SK-N-SH (cell line): ENCODE measurements around the gene TRPM1. TPM values are rescaled to one million over a fixed set of nuclear protein-coding genes. Genes with fewer than 3 reads are reported as not detected.

Experiments used
- CTCF ChIA-PET: fragments of 300-600, 350-600 bp; formaldehyde crosslinking; extraction: SDS; loops from one replicate; lab custom pipeline; 2021; lab: Yijun Ruan, JAX
- POLR2A ChIA-PET: fragments of 350-600 bp; sonication (Branson Sonifier 250); formaldehyde crosslinking; extraction: SDS; loops from one replicate; lab custom pipeline; 2020; ENCODE audit warnings: antibody characterized with exemption, inconsistent platforms; lab: Yijun Ruan, JAX
- DNase-seq: peaks from one replicate; pipeline ENCODE4 v3.0.0; 2012
- H2AFZ ChIP-seq: fragments of 200-600 bp; sonication (generic); 2 replicates; pipeline ENCODE4 v1.8.1; 2016; ENCODE audit warnings: antibody characterized with exemption, mild to moderate bottlenecking, low read depth
- H3F3A ChIP-seq: fragments of 200-600 bp; sonication (generic); replicated peaks from 2 replicates; pipeline ENCODE3; 2016; ENCODE audit warnings: antibody characterized with exemption, mild to moderate bottlenecking; ENCODE audit not compliant: insufficient read depth
- H3K27ac ChIP-seq, 2 experiments: fragments of 200-500 bp in 1 of 2; fragments of 200-600 bp in 1 of 2; sonication (Bioruptor generic) in 1 of 2; sonication (generic), shearing (Covaris generic) in 1 of 2; 2 replicates each; pipeline versions ENCODE4 v1.5.1 to v1.6.1; 2014 to 2016; ENCODE audit warnings: low read depth in 2 of 2, inconsistent platforms in 1 of 2, low read length in 1 of 2, mild to moderate bottlenecking in 1 of 2, mixed read lengths in 1 of 2
- H3K27me3 ChIP-seq: fragments of 200-600 bp; sonication (generic), shearing (Covaris generic); 2 replicates; pipeline ENCODE4 v1.6.1; 2016; ENCODE audit warnings: mixed run types; ENCODE audit not compliant: insufficient read depth
- H3K36me3 ChIP-seq, 2 experiments: fragments of 200-500 bp in 1 of 2; fragments of 200-600 bp in 1 of 2; sonication (Bioruptor generic) in 1 of 2; sonication (generic) in 1 of 2; replicated peaks in 1 of 2; 2 replicates each; pipeline versions ENCODE3 to v1.5.1; 2014 to 2016; ENCODE audit warnings: low read length in 1 of 2, mild to moderate bottlenecking in 1 of 2; ENCODE audit not compliant: insufficient read depth in 2 of 2, control insufficient read depth in 1 of 2
- H3K4me1 ChIP-seq, 2 experiments: fragments of 200-500 bp in 1 of 2; fragments of 200-600 bp in 1 of 2; sonication (Bioruptor generic) in 1 of 2; sonication (generic), shearing (Covaris generic) in 1 of 2; 2 replicates each; pipeline versions ENCODE4 v1.5.1 to v1.6.1; 2014 to 2016; ENCODE audit warnings: low read depth in 1 of 2, low read length in 1 of 2, mixed run types in 1 of 2; ENCODE audit not compliant: insufficient read depth in 2 of 2, control insufficient read depth in 1 of 2
- H3K4me2 ChIP-seq: fragments of 200-600 bp; sonication (generic), shearing (Covaris generic); 2 replicates; pipeline ENCODE4 v1.6.1; 2017; ENCODE audit warnings: mixed run types
- H3K4me3 ChIP-seq, 2 experiments: fragments of 200-500 bp in 1 of 2; fragments of 200-600 bp in 1 of 2; sonication (Bioruptor generic) in 1 of 2; sonication (generic), shearing (Covaris generic) in 1 of 2; 2 replicates each; pipeline versions ENCODE4 v1.5.1 to v1.8.1; 2014 to 2016; ENCODE audit warnings: low read depth in 2 of 2, inconsistent platforms in 1 of 2, low read length in 1 of 2, mild to moderate bottlenecking in 1 of 2, mixed read lengths in 1 of 2, moderate library complexity in 1 of 2
- H3K79me2 ChIP-seq: fragments of 200-600 bp; sonication (generic); 2 replicates; pipeline ENCODE4 v1.8.1; 2017; ENCODE audit warnings: mild to moderate bottlenecking; ENCODE audit not compliant: insufficient read depth
- H3K9ac ChIP-seq: fragments of 200-600 bp; sonication (generic); 2 replicates; pipeline ENCODE4 v1.6.1; 2017; ENCODE audit warnings: mixed run types
- H3K9me2 ChIP-seq: fragments of 200-600 bp; sonication (generic); 2 replicates; pipeline ENCODE4 v1.6.1; 2017; ENCODE audit warnings: mixed run types
- H3K9me3 ChIP-seq: fragments of 200-600 bp; sonication (generic); 2 replicates; pipeline ENCODE4 v1.6.1; 2017; ENCODE audit warnings: mixed run types, mild to moderate bottlenecking, moderate library complexity
- H4K20me1 ChIP-seq: fragments of 200-600 bp; sonication (generic); 2 replicates; pipeline ENCODE4 v1.6.1; 2017; ENCODE audit warnings: mild to moderate bottlenecking, mixed run types; ENCODE audit not compliant: insufficient read depth
- EP300 ChIP-seq, 2 experiments: IDR thresholded peaks; 2 replicates each; pipeline versions ENCODE4 v1.4.0 to v1.6.1; 2012; ENCODE audit warnings: borderline replicate concordance in 1 of 2, low read depth in 1 of 2, low read length in 1 of 2
- EZH2phosphoT487 ChIP-seq: fragments of 200-600 bp; sonication (generic); IDR thresholded peaks from 2 replicates; pipeline ENCODE4 v1.6.1; 2017; ENCODE audit warnings: low read depth, mixed run types, mild to moderate bottlenecking, antibody characterized with exemption, moderate library complexity, borderline replicate concordance
- FOXM1 ChIP-seq: IDR thresholded peaks from 2 replicates; pipeline ENCODE4 v1.4.0; 2012; ENCODE audit warnings: low read depth, mild to moderate bottlenecking
- GABPA ChIP-seq: IDR thresholded peaks from 2 replicates; pipeline ENCODE4 v1.4.0; 2012; ENCODE audit warnings: low read depth, mild to moderate bottlenecking
- MAX ChIP-seq: IDR thresholded peaks from 2 replicates; pipeline ENCODE4 v1.4.0; 2012; ENCODE audit warnings: low read depth
- MEF2A ChIP-seq: IDR thresholded peaks from 2 replicates; pipeline ENCODE4 v1.4.0; 2012; ENCODE audit warnings: low read depth, borderline replicate concordance
- NFIC ChIP-seq: IDR thresholded peaks from 2 replicates; pipeline ENCODE4 v1.4.0; 2012; ENCODE audit warnings: borderline replicate concordance
- RAD21 ChIP-seq: IDR thresholded peaks from 2 replicates; pipeline ENCODE4 v1.6.1; 2012; ENCODE audit warnings: mild to moderate bottlenecking, low read length
- REST ChIP-seq: IDR thresholded peaks from 2 replicates; pipeline ENCODE4 v1.6.1; 2012; ENCODE audit warnings: mild to moderate bottlenecking, low read depth, low read length, moderate library complexity
- RFX5 ChIP-seq: IDR thresholded peaks from 2 replicates; pipeline ENCODE4 v1.6.1; 2012; ENCODE audit warnings: mild to moderate bottlenecking, improper control_type of control experiment, low read length
- RXRA ChIP-seq: IDR thresholded peaks from 2 replicates; pipeline ENCODE4 v1.4.0; 2012; ENCODE audit warnings: low read depth, mild to moderate bottlenecking, borderline replicate concordance
- TAF1 ChIP-seq: IDR thresholded peaks from 2 replicates; pipeline ENCODE4 v1.6.1; 2012; ENCODE audit warnings: low read depth, mild to moderate bottlenecking, low read length, moderate library complexity, borderline replicate concordance
- TEAD4 ChIP-seq: IDR thresholded peaks from 2 replicates; pipeline ENCODE4 v1.4.0; 2012; ENCODE audit warnings: mild to moderate bottlenecking, borderline replicate concordance; ENCODE audit not compliant: insufficient read depth
- USF2 ChIP-seq: fragments of 150-350 bp; IDR thresholded peaks from 2 replicates; pipeline ENCODE4 v1.6.1; 2017; ENCODE audit warnings: antibody characterized with exemption, low read length, low read depth, borderline replicate concordance
- YY1 ChIP-seq: IDR thresholded peaks from 2 replicates; pipeline ENCODE4 v1.4.0; 2012; ENCODE audit warnings: low read depth, mild to moderate bottlenecking
- ZBTB33 ChIP-seq: IDR thresholded peaks from 2 replicates; pipeline ENCODE4 v1.4.0; 2012; ENCODE audit warnings: low read depth, borderline replicate concordance
- WGBS: methylation state at CpG from one replicate; pipeline ENCODE4 v1.1.6; 2017; ENCODE audit warnings: low lambda C conversion rate; 5-methylcytosine and 5-hydroxymethylcytosine counted together
- polyA plus RNA-seq, 3 experiments: library from polyadenylated mRNA; depleted of rRNA; stranded (reverse); fragments of >200 nt; gene quantifications; 2 replicates each; pipeline ENCODE4 v1.2.3, GENCODE V29; 2012

The TRPM1 gene
- polyA plus RNA-seq, 1 of the 3 experiments (the other 2 are of a cell fraction) = not detected

GRCh38 chr15:30990446-30991254 is 110.9 kb downstream of the TRPM1 start:
- Histone ChIP-seq H3K27me3 (no peaks in the 10 kb centered on the region), H3K4me1 (peaks cover 0 to 7% of the 10 kb centered on the region in 2 experiments; a peak in 3 of 4 replicates), H3K27ac (peak overlapping the region; percentile 74 to 86), H3K4me2 (peak overlapping the region; percentile 80), H3K79me2 (peaks cover 42% of the 10 kb centered on the region), H2AFZ (peak overlapping the region; percentile 89), H3K9ac (peak overlapping the region; percentile 83), H3K9me2 (no peaks in the 10 kb centered on the region), H3K4me3 (peak overlapping the region; percentile 87 to 95), H3F3A (no peaks in the 10 kb centered on the region), H4K20me1 (no peaks in the 10 kb centered on the region), H3K36me3 (peaks cover 4 to 5% of the 10 kb centered on the region in 2 experiments), H3K9me3 (no peaks in the 10 kb centered on the region)
- ChIA-PET POLR2A (no interaction called here), CTCF (interaction anchor here (1.3 to 1.8 kb wide), 2 partner anchors 8 to 139 kb away, joined by 4 to 10 read pairs; no protein-coding TSS in a partner anchor)
- no peak for DNase-seq
- TF ChIP-seq TEAD4 (no peak), TAF1 (no peak), ZBTB33 (no peak), EP300 (IDR thresholded peaks at IDR 0.05; ENCODE audit: borderline replicate concordance in 1 of 2, low read depth in 1 of 2, low read length in 1 of 2) (no peak), RAD21 (no peak), RXRA (no peak), YY1 (no peak), MAX (no peak), RFX5 (no peak), REST (no peak), USF2 (no peak), FOXM1 (no peak), NFIC (no peak), GABPA (no peak), EZH2phosphoT487 (no peak), MEF2A (no peak)
- 11% methylated on average over 24 of the region's 24 CpGs for WGBS
